Measurements from ENCODE around the gene PPT2.
A peak's percentile ranks its signal among the peaks of the same experiment; 100 is the strongest.

The PPT2 gene, protein sequence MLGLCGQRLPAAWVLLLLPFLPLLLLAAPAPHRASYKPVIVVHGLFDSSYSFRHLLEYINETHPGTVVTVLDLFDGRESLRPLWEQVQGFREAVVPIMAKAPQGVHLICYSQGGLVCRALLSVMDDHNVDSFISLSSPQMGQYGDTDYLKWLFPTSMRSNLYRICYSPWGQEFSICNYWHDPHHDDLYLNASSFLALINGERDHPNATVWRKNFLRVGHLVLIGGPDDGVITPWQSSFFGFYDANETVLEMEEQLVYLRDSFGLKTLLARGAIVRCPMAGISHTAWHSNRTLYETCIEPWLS

DNA sequence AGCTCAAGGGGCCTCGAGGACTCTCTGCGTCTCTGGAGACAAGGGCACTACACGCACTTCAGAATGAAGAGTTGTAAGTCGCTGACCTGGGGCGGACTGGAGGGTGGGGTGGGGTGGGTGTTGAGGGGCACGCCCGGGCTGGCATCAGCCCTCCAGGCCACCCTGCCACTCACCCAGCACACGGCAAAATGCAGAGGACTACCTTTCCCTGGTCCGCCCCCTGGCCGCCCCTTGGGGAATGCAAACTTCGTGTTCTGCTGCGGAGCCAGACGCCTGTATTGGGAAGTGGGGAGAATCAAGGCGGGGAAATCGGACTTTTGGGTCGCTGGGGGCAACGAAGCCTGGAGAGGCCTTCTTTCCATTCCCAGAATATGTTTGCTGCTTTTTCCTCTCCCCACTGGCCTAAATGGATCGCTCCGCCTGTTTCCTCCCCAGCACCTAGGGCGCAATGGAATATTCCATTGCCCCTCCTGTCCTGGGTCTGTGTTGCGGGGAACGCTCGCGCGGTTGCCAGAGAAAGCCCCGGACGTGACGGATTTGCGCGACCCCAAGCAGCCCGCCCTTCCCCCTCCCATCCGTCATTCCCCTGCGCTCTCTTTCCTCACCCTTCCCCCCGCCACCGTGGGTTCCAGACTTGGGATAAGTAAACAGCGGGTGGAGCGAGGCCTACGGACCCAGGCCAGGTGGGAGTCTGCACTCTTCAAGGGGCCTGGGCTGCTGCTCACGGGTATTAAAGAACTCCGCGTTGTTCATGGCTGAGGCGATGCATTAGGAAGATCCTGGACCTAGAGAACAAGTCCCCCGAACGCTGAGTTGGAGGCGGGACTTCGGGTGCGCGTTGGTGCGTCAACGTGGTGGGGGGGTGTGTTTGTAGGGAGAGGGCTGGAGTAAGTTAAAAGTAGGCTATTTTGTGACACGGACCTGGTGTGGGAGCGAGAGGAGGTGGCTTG is at the start of gene PPT2:
Gene PPT2, plus strand, starts transcription at position 578 of the 950 bp plus-strand sequence. CDS start 454 bp downstream, outside the sequence.
- in situ Hi-C loops (cut with MboI; ENCODE audit: low sequenced_read_pairs, unreplicated experiment) = no loop called here
- DNase-seq (ENCODE audit: low spot score) = peak; percentile 84

DNA sequence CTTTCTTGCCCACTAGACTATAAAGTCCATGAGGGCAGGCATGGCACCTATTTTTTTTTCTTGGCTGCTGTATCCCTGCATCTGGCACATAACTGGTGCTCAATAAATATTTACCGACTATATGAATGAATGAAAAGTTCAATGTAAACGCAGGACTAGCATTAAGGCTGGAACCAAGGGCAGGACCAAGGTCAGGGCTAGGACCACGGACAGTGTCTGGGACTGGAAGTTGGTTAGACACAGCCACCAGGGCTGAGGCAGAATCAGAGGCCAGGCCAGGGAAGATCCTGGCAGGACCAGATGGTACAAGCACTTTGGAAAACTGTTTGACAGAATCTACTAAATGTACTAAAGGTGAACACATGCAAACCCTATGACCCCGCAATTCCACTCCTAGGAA is 48.5 kb upstream of the PPT2 start:
- in situ Hi-C loops (cut with MboI; ENCODE audit: low sequenced_read_pairs, unreplicated experiment) = no loop called here
- TF ChIP-seq, protein P1, sequence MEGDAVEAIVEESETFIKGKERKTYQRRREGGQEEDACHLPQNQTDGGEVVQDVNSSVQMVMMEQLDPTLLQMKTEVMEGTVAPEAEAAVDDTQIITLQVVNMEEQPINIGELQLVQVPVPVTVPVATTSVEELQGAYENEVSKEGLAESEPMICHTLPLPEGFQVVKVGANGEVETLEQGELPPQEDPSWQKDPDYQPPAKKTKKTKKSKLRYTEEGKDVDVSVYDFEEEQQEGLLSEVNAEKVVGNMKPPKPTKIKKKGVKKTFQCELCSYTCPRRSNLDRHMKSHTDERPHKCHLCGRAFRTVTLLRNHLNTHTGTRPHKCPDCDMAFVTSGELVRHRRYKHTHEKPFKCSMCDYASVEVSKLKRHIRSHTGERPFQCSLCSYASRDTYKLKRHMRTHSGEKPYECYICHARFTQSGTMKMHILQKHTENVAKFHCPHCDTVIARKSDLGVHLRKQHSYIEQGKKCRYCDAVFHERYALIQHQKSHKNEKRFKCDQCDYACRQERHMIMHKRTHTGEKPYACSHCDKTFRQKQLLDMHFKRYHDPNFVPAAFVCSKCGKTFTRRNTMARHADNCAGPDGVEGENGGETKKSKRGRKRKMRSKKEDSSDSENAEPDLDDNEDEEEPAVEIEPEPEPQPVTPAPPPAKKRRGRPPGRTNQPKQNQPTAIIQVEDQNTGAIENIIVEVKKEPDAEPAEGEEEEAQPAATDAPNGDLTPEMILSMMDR (IDR thresholded peaks at IDR 0.05; ENCODE audit: borderline replicate concordance, control extremely low read depth, extremely low read depth, insufficient read depth, missing control alignments) = no peak
- no peak for DNase-seq (ENCODE audit: low spot score)

More for the DNA sequence above, at the start of gene PPT2:
- TF ChIP-seq, protein P1 (IDR thresholded peaks at IDR 0.05; ENCODE audit: borderline replicate concordance, control extremely low read depth, extremely low read depth, insufficient read depth, missing control alignments) = no peak

DNA sequence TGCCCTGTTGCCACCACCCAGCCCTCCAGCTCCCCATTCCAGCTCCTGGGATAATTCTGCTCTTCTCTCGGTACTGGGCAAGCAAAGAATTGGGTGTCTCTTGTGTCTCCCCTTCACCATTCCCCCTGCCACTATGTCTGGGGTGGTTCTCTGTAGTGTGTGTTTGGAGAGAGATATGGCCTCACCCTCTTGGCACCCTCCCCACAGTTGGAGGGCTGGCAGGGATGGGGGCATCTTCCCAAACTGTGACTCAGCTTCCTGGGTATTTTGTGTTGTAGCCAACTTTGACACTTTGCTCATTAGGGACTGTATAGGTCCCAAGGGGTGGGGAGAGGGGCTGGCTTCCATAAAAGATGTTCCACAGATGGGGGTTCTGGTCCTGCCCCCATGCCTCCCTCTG is 46.5 kb upstream of the PPT2 start:
- TF ChIP-seq, protein P1 (IDR thresholded peaks at IDR 0.05; ENCODE audit: borderline replicate concordance, control extremely low read depth, extremely low read depth, insufficient read depth, missing control alignments) = no peak
- DNase-seq (ENCODE audit: low spot score) = no peak
- in situ Hi-C loops (cut with MboI; ENCODE audit: low sequenced_read_pairs, unreplicated experiment) = no loop called here

DNA sequence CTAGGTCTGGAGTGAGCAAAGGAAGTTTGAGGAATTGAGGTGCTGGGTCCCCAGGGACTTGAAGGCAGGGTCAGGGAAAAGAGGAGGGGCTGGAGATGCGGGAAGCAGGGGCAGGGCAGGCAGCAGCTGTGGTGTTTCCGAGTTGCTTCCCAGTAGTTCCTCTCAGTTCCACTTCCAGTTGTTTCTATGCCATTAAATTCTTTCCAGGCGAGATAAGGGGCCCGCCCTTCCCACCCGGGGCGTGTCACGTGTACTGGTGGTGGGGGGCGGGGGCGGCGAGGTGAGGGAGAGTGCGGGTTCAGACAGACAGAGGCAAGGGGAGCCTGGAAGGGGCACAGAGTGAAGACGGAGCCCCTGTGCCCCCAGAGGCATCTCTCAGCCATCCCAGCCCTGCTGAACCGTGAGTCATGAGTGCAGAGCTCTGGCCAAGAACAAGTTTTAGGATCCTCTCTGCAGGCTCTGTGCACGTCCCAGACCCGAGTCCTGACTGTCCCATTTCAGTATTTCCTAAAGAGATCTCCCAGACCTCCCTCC is 45.8 kb upstream of the PPT2 start:
- in situ Hi-C loops (cut with MboI; ENCODE audit: low sequenced_read_pairs, unreplicated experiment) = no loop called here
- DNase-seq (ENCODE audit: low spot score) = no peak

DNA sequence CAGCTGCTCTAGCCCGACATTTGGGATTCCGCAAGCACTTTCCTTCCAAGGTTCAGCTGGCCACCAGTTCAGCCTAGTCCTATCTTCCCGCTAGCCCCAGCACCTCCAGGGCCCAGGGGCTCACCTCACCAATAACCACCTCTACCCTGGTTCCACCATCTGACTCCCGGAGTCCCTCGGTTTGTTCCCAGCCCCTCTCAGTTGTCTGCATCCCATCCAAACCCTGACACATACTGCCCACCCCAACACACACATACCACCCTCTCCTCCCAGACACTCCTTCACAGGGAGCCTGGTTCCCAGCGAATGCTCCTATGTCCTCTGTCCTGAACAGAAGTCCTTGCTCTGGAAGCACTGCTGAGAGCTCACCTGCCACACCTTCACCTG is 45.2 kb upstream of the PPT2 start:
- TF ChIP-seq, protein P1 (IDR thresholded peaks at IDR 0.05; ENCODE audit: borderline replicate concordance, control extremely low read depth, extremely low read depth, insufficient read depth, missing control alignments) = no peak
- in situ Hi-C loops (cut with MboI; ENCODE audit: low sequenced_read_pairs, unreplicated experiment) = no loop called here
- DNase-seq (ENCODE audit: low spot score) = no peak

More for the DNA sequence above, 45.8 kb upstream of the PPT2 start:
- TF ChIP-seq, protein P1 (IDR thresholded peaks at IDR 0.05; ENCODE audit: borderline replicate concordance, control extremely low read depth, extremely low read depth, insufficient read depth, missing control alignments) = no peak

DNA sequence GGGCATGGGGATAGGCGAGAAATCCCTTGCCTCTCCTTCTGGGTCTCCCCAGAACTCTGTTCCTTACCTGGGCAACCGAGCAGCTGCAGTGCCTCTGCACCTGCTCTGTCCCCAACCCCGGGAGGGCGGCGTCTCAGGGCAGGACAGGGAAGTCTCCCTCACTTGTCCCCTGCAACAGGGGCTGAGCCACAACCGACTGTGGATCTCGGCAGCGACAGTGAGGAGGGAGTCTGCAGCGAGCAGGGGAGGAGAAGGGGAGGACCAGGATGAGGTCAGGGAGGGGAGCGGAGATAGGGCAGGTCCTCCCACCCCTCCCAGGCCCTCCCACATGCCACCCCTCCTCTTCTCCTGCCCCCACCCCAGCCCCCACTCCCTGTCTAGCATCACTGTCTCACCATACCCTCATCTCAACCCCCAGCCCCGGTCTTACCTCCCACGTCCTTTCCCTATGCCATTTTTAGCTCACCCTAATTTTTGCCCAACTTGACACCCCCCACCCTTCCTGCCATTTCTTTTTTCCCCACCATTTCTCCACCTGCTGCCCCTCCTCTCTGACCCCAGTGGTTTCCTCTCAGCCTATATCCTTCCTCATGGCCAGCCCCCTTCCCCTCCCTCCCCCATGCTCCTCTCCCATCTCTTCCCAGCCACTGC is 44.7 kb upstream of the PPT2 start, which contains the start of gene TNXB:
Gene TNXB, minus strand, starts transcription at position 225 of the 651 bp plus-strand sequence. CDS start 11,140 bp downstream, outside the sequence.
- TF ChIP-seq, protein P1 (IDR thresholded peaks at IDR 0.05; ENCODE audit: borderline replicate concordance, control extremely low read depth, extremely low read depth, insufficient read depth, missing control alignments) = no peak
- DNase-seq (ENCODE audit: low spot score) = no peak
- in situ Hi-C loops (cut with MboI; ENCODE audit: low sequenced_read_pairs, unreplicated experiment) = no loop called here

All from GM13976 (cell line).